ENCODE results near the gene THSD7B. TPM values are rescaled to one million over a fixed set of nuclear protein-coding genes. Genes with fewer than 3 reads are reported as not detected.

THSD7B gene
- total and polyA plus RNA-seq, 2 of the 13 experiments (the other 11 are each of a cell fraction or from before 2014, with no cell fraction given), result 0.02 TPM; not detected in 1

GRCh38 chr2:137117385-137117784 lies 352.0 kb downstream of the THSD7B start (continued):
- 0 out of 2 replicates have a peak, but pooled peaks have one; percentile 33 for TF ChIP-seq GATAD2A (CRISPR knock-in tag; IDR thresholded peaks at IDR 0.05)
- TF ChIP-seq, protein P1, sequence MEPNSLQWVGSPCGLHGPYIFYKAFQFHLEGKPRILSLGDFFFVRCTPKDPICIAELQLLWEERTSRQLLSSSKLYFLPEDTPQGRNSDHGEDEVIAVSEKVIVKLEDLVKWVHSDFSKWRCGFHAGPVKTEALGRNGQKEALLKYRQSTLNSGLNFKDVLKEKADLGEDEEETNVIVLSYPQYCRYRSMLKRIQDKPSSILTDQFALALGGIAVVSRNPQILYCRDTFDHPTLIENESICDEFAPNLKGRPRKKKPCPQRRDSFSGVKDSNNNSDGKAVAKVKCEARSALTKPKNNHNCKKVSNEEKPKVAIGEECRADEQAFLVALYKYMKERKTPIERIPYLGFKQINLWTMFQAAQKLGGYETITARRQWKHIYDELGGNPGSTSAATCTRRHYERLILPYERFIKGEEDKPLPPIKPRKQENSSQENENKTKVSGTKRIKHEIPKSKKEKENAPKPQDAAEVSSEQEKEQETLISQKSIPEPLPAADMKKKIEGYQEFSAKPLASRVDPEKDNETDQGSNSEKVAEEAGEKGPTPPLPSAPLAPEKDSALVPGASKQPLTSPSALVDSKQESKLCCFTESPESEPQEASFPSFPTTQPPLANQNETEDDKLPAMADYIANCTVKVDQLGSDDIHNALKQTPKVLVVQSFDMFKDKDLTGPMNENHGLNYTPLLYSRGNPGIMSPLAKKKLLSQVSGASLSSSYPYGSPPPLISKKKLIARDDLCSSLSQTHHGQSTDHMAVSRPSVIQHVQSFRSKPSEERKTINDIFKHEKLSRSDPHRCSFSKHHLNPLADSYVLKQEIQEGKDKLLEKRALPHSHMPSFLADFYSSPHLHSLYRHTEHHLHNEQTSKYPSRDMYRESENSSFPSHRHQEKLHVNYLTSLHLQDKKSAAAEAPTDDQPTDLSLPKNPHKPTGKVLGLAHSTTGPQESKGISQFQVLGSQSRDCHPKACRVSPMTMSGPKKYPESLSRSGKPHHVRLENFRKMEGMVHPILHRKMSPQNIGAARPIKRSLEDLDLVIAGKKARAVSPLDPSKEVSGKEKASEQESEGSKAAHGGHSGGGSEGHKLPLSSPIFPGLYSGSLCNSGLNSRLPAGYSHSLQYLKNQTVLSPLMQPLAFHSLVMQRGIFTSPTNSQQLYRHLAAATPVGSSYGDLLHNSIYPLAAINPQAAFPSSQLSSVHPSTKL (CRISPR knock-in tag; IDR thresholded peaks at IDR 0.05), result peak; percentile 60

GRCh38 chr2:137118140-137118539 lies 352.8 kb downstream of the THSD7B start:
- Histone ChIP-seq H3K27me3 (ENCODE audit: control insufficient read depth in 1 of 2, insufficient read depth in 2 of 2, low read length in 2 of 2) (no peaks in the 10 kb centered on the region), H3K9me3 (ENCODE audit: low read length) (no peaks in the 10 kb centered on the region), H4K20me1 (ENCODE audit: insufficient read depth, low read length) (no peaks in the 10 kb centered on the region), H3K27ac (ENCODE audit: extremely low read length, insufficient read depth, low read length) (no peak overlapping the region), H3K4me2 (ENCODE audit: low read depth, low read length) (no peak overlapping the region), H3K79me2 (ENCODE audit: insufficient read depth, low read length) (no peaks in the 10 kb centered on the region), H2AFZ (ENCODE audit: low read length) (no peak overlapping the region), H3K9ac (ENCODE audit: insufficient read depth, low read depth, low read length) (no peak overlapping the region), H3K36me3 (replicated peaks in 1 of 2; ENCODE audit: control insufficient read depth in 1 of 2, insufficient read depth in 2 of 2, low read length in 2 of 2) (no peaks in the 10 kb centered on the region), H3K4me1 (ENCODE audit: insufficient read depth, low read length) (no peaks in the 10 kb centered on the region), H3K4me3 (replicated peaks in 1 of 3; ENCODE audit: insufficient read depth in 1 of 3, low read depth in 2 of 3, low read length in 3 of 3) (no peak overlapping the region)
- in situ Hi-C loops (cut with HindIII; ENCODE audit: extremely low pct_ligation_motif_present, low pct_unique_long_range_greater_than_20kb), result no loop called here
- DNase-seq (ENCODE audit: low spot score), result no peak
- POLR2A ChIA-PET, result no interaction called here
- no peak for ATAC-seq
- intact Hi-C loops (cut with micrococcal nuclease; ENCODE audit: unreplicated experiment), result no loop called here
- CTCF ChIA-PET (ENCODE audit: low intra/inter-chr PET ratio, low total read pairs), result no interaction called here
- no TSS peak for BruUV-seq (replicated peaks)
- no peak for FAIRE-seq
- TF ChIP-seq ZNF687 (CRISPR knock-in tag; IDR thresholded peaks at IDR 0.05), result no peak
- TF ChIP-seq ZBED4 (CRISPR knock-in tag; IDR thresholded peaks at IDR 0.05; ENCODE audit: borderline replicate concordance), result no peak
- no peak for TF ChIP-seq FOXM1 (CRISPR knock-in tag; IDR thresholded peaks at IDR 0.05)
- no peak for TF ChIP-seq ZNF607 (CRISPR knock-in tag; IDR thresholded peaks at IDR 0.05; ENCODE audit: borderline replicate concordance)
- TF ChIP-seq ZGPAT (CRISPR knock-in tag; IDR thresholded peaks at IDR 0.05), result no peak
- TF ChIP-seq, protein P2, sequence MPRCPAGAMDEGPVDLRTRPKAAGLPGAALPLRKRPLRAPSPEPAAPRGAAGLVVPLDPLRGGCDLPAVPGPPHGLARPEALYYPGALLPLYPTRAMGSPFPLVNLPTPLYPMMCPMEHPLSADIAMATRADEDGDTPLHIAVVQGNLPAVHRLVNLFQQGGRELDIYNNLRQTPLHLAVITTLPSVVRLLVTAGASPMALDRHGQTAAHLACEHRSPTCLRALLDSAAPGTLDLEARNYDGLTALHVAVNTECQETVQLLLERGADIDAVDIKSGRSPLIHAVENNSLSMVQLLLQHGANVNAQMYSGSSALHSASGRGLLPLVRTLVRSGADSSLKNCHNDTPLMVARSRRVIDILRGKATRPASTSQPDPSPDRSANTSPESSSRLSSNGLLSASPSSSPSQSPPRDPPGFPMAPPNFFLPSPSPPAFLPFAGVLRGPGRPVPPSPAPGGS (CRISPR knock-in tag; IDR thresholded peaks at IDR 0.05), result no peak

Measured in HepG2 (cell line).